GM11168 (cell line): ENCODE results near the gene UBC.

Experiments used
- in situ Hi-C: fragments of 300-500 bp; cut with MboI; formaldehyde crosslinking; loops from one replicate; pipeline ENCODE4 v1.12.0; 2022; ENCODE audit warnings: low sequenced_read_pairs; ENCODE audit not compliant: unreplicated experiment

UBC gene

GRCh38 chr12:124914392-124915238 is at the start of gene UBC:
TSS of gene UBC (minus strand) at chr12:124914650. CDS start at chr12:124913771, 879 bp downstream.
- in situ Hi-C loops: no loop called here

GRCh38 chr12:124963211-124963610 is 48.8 kb upstream of the UBC start:
- in situ Hi-C loops: no loop called here

DNA sequence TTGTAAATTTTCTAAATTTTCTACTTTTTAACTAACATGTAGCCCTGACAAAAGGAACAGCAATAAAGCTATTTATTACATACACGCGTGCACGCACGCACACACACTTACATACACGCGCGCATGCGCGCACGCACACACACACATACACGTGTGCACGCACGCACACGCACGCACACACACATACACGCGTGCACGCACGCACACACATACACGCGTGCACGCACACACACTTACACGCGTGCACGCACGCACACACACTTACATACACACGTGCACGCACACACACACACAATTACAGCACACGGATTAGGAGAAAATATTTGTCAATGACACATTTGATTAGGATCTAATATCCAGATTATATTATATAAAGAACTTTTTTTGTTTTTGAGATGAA is 46.6 kb upstream of the UBC start:
- in situ Hi-C loops: no loop called here

- in situ Hi-C loops: no loop called here
These were observed 42.1 kb upstream of the UBC start for GRCh38 chr12:124956571-124956970.

DNA sequence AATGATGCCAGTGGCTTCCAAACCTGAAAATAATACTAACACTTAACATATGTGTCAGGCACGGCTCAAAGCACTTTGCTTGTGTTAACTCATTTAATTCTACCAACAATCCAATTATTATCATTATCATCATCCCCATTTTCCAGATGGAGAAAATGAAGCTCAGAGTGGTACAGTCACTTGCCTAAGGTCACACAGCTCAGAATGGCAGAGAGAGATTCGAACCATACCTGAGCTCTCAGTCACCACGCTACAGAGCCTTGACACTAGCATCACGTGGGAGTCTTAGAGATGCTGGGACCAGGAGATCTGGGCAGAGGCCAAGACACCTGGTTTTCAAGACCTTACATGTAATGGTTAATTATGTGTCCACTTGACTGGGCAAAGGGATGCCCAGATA is 40.3 kb upstream of the UBC start:
- in situ Hi-C loops: no loop called here

- in situ Hi-C loops: no loop called here
These were observed 39.4 kb upstream of the UBC start for GRCh38 chr12:124953689-124954405.

- in situ Hi-C loops: no loop called here
These were observed 38.4 kb upstream of the UBC start for GRCh38 chr12:124952801-124953200.

- in situ Hi-C loops: no loop called here
These were observed 37.8 kb upstream of the UBC start for GRCh38 chr12:124952295-124952694.

DNA sequence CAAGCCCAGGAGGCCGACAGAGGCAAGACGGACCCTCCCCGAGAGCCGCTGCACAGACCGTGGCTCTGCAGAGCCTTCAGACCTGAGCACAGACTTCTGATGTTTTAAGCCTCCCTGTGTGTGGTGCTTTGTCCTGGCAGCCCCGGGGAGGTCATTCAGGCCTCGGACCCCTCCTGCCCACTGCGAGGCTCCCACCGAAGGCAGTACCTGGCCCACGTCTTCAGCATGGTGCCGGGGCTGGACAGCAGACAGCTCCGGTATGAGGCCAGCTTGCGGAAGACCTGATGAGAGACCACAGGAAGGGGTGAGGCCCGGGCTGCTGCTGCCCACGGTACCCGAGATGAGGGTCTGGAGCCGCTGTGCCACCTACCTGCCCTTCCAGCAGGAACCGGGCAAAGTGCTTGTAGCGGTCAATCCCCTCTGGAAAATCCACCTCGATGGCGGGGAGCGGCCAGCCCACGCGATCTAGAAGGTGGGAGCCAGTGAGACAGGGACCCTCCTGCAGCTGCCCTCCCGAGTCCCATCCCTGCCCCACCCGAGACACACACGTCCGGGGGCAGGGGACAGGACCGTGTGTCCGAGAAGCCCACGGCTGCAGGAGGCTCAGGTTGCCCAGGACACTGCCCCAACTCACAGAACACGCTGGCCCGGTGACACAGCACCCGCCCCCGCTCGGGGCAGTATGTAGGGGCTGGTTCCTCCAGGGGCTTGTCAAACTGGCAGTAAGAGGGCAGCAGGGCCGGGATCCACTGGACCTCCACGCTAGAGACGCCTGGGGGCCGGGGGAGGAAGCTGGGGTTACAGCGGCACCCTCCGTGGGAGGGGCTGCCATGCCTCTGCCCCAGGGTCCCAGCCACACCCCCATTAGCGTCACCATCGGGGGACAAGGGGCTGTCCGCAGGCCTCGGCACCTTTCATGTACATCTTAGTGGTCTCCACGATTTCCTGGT is 35.6 kb upstream of the UBC start:
- in situ Hi-C loops: no loop called here

- in situ Hi-C loops: no loop called here
These were observed 34.6 kb upstream of the UBC start for GRCh38 chr12:124949066-124949465.

GRCh38 chr12:124947561-124948398 is 33.3 kb upstream of the UBC start:
- in situ Hi-C loops: no loop called here

DNA sequence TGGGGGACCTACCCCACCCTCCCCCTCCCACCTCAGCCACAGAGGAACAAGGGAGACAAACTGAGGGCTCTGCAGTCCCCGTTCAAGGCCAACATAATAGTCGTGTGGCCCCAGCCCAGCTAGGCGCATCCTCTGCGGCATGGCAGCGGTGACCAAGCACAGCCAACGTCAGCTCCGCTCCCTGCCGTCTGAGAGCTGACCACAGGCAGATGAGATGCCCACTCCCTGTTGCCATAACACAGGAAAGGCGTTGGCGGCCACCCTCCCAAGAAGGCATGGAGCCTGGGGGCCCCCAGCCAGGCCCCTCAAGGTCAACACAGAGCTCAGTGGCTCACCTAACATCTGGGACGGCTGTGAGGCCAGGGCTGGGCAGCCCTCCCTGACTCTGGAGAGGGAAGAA is 32.6 kb upstream of the UBC start:
- in situ Hi-C loops: no loop called here

- in situ Hi-C loops: no loop called here
These were observed 32.0 kb upstream of the UBC start for GRCh38 chr12:124946447-124946793.

DNA sequence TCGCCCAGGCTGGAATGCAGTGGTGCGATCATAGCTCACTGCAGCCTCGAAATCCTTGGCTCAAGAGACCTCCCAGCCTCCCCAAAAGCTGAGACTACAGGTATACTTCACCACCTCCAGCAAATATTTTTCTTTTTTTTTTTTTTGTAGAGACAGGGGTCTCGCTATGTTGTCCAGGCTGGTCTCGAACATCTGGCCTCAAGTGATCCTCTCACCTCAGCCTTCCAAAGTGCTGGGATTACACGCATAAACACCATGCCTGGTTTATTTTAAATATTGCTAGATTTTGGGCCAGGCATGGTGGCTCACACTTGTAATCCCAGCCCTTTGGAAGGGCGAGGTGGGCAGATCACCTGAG is 26.7 kb upstream of the UBC start:
- in situ Hi-C loops: no loop called here

DNA sequence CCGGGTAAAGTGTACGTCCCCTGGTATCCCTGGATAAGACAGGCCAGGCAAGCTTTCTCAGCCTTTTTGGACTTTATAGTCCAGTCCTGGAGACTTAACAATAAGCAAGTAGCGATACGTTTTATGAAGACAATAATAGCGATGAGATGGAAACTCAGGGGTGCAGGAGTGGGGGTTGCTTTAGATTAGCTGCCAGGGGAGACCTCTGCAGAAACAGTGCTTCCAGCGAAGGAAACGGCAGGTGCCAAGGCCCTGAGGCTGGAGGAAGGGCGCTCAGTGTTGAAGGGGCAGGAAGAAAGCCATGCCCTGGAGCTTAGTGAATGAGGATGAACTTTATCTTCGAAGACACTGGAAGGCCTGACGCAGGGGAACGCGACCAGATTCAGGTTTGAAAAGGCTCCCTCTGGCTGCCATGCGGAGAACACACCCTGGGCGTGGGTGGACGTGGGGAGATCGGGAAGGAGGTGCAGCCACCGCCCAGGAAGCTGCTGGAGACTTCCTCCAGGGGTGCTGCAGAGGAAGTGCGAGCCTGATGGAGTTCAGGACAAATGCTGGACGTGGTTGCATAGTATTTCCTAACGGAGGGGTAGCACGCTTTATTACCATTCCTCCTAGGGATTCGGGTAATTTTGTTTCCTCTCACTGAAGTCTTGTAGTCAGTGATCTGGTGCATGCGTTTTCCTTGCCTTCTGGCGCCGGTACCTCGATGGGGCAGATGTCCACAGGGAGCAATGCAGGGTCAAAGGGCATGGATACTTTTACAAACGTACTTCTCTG is 26.1 kb upstream of the UBC start:
- in situ Hi-C loops: no loop called here

- in situ Hi-C loops: no loop called here
These were observed 25.6 kb upstream of the UBC start for GRCh38 chr12:124940143-124940392.

DNA sequence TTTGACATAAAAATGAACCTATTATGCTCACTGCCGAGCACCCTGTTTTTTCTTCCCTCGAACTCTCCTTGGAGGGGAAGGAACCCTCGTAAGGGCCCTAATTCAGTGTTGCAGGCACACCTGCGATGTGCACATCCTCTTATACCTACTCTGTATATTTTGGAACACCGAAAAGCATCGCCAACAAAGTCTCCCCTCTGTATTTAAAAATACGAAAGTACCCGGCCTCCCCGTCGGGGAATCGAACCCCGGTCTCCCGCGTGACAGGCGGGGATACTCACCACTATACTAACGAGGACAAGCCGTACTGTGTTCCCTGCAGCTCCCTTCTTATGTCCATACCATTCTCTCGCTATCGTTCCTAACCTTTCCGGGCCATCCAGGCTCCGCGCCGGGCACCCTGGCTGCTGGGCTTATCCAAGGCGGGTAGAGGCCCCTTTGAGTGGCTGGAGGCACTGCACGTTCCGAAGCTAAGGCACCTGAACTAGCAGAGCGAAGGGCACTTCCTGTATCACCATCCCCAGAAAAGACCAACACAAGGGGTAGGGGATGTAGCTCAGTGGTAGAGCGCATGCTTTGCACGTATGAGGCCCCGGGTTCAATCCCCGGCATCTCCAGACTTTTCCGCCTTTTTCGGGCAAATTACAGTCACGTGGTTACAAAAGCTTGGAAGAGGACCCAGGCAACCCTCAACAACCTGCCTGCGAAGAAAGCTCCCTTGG is 25.1 kb upstream of the UBC start:
- in situ Hi-C loops: no loop called here

DNA sequence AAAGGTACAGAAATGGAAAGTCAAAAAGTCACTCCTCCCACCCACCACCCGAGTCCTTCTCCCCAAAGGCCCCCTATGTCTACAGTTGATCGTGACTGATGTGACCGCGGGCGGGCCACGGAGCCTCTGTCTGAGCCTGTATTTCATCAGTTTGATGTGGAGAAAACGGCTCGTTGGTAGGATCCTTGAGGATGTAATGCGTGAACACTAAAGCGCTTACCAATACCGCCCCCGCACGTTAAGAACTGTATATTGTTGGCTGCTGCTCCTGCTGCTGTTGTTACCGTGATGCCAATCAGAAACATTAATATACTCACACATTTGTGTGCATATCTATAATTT is 24.6 kb upstream of the UBC start:
- in situ Hi-C loops: no loop called here

DNA sequence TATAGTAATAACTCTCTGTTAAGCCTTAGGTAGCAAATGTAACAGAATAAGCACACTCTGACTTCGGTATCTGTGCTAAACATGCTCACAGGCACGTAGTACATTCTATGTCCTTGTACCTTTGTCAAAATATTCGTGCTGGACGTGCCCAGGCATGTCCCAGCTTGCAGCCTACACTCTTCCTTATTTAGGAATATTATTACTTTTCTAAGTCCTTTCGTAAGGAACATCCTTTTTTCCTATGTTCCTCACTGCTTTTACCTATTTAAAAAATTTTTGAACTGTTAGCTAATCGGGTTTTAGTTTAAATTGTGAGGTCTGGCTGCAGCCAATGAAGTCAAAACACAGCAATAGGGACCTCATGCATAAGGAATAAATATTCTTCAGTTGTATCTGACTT is 24.1 kb upstream of the UBC start:
- in situ Hi-C loops: no loop called here
